Loucy (cell line): ENCODE results near the gene INPP5F.

Source experiments
- CTCF ChIP-seq: fragments of 200-600 bp; sonication (generic); conservative IDR thresholded peaks from 2 replicates; pipeline ENCODE4 v1.5.1; 2014; ENCODE audit warnings: mild to moderate bottlenecking, antibody characterized with exemption, low read length
- EZH2phosphoT487 ChIP-seq: fragments of 200-600 bp; IDR thresholded peaks from 2 replicates; pipeline ENCODE4 v1.6.1; 2018; ENCODE audit warnings: antibody characterized with exemption, mild to moderate bottlenecking, moderate library complexity, borderline replicate concordance

- TF ChIP-seq CTCF (no peak), EZH2phosphoT487 (no peak)
Measured at GRCh38 chr10:119862524-119862923, 136.7 kb downstream of the INPP5F start.
